AG09309 (cell line): ENCODE results near the gene MAST4.

Source experiments
- DNase-seq: peaks from one replicate; pipeline ENCODE4 v3.0.0-alpha.2; 2010; ENCODE audit warnings: low read depth
- H3K4me3 ChIP-seq: 2 replicates; pipeline ENCODE4 v1.5.1; 2011; ENCODE audit warnings: mild to moderate bottlenecking, low read depth, low read length, moderate library complexity; ENCODE audit not compliant: control insufficient read depth
- CTCF ChIP-seq: IDR thresholded peaks from 2 replicates; pipeline ENCODE4 v1.5.1; 2011; ENCODE audit warnings: mild to moderate bottlenecking, low read depth, low read length, inconsistent platforms; ENCODE audit not compliant: insufficient read depth, control insufficient read depth; ENCODE audit errors: missing control alignments

Gene MAST4

GRCh38 chr5:67152400-67152799, 556.2 kb downstream of the MAST4 start:
- DNase-seq = no peak
- no peak overlapping the region for H3K4me3 ChIP-seq
- TF ChIP-seq CTCF = no peak

GRCh38 chr5:67153292-67153691, 557.1 kb downstream of the MAST4 start:
- DNase-seq = no peak
- no peak overlapping the region for H3K4me3 ChIP-seq
- no peak for TF ChIP-seq CTCF

GRCh38 chr5:67154556-67155206, 558.5 kb downstream of the MAST4 start:
- H3K4me3 ChIP-seq = no peak overlapping the region
- no peak for TF ChIP-seq CTCF
- DNase-seq = no peak

GRCh38 chr5:67156976-67157583, 560.9 kb downstream of the MAST4 start:
- no peak for DNase-seq
- TF ChIP-seq CTCF = peak; percentile 80
- H3K4me3 ChIP-seq = no peak overlapping the region

- no peak for DNase-seq
- TF ChIP-seq CTCF = no peak
- no peak overlapping the region for H3K4me3 ChIP-seq
Measured at GRCh38 chr5:67160272-67160671, 564.1 kb downstream of the MAST4 start.

GRCh38 chr5:67160985-67161384, 564.8 kb downstream of the MAST4 start:
- TF ChIP-seq CTCF = no peak
- H3K4me3 ChIP-seq = no peak overlapping the region
- peak; percentile 71 for DNase-seq

GRCh38 chr5:67161767-67162166, 565.6 kb downstream of the MAST4 start:
- no peak for DNase-seq
- no peak overlapping the region for H3K4me3 ChIP-seq
- TF ChIP-seq CTCF = no peak
